GM19193 (cell line): ENCODE data around the gene NOD2.

Experiments
- POLR2A ChIP-seq: IDR thresholded peaks from 4 replicates; pipeline ENCODE4 v1.6.1; 2011; ENCODE audit not compliant: insufficient read depth, insufficient read length; ENCODE audit errors: extremely low read depth

Gene NOD2

DNA sequence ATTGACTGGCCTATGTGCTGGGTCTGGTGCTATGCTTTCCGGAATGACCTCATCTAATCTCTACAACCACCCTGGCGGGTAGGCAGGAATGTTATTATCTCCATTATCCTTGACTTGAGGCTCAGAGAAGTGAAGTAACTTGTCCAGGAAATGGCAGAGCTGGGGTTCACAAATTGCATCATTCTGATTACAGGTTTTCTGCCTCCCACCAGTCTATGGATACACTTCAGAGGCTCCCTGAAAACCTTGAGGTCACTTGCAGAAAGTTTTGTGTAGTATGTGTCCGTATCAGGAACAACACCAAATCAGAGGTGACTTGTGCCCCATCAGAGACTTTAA is 19.1 kb downstream of the NOD2 start:
- no peak for TF ChIP-seq POLR2A

GRCh38 chr16:50712956-50713355 is 19.6 kb downstream of the NOD2 start:
- no peak for TF ChIP-seq POLR2A

DNA sequence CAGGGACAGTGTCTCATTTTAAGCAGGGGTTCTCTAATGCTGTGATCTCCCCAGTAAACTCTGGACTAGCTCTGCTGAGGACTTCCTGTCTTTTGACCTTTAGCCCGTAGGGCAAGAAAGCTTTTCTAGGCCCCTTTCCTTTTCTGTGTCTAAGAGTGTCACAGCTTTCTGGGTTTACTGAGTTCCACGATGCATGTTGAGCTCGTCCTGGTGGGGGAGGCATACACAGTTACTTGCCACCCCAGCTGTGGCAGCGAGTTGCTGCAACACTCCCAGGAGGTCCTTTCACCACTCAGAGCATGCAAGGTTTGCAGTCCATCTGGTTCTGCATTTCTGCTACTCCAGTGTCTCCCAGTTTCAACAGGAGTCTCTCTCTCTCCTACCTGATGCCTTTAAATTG is 23.7 kb downstream of the NOD2 start:
- no peak for TF ChIP-seq POLR2A

DNA sequence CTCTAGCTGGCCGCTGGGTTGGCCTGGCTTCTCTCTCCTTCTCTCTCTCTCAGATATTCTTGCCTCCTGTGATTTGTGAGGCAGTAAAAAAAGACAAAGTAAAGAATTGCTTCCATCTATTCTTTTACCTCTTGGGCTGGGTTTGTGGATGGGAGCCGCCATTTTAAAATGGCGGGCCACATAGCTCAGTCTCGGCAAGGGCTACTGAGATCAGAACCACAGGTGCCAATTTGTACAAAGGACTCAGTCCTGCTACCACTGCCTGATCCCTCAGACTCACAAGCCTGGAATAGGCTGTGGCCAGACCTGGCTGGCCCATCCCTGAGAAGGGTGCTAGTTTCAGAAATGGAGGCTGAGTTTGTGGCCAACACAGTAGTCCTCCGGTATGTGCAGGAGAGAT is 24.1 kb downstream of the NOD2 start:
- no peak for TF ChIP-seq POLR2A

DNA sequence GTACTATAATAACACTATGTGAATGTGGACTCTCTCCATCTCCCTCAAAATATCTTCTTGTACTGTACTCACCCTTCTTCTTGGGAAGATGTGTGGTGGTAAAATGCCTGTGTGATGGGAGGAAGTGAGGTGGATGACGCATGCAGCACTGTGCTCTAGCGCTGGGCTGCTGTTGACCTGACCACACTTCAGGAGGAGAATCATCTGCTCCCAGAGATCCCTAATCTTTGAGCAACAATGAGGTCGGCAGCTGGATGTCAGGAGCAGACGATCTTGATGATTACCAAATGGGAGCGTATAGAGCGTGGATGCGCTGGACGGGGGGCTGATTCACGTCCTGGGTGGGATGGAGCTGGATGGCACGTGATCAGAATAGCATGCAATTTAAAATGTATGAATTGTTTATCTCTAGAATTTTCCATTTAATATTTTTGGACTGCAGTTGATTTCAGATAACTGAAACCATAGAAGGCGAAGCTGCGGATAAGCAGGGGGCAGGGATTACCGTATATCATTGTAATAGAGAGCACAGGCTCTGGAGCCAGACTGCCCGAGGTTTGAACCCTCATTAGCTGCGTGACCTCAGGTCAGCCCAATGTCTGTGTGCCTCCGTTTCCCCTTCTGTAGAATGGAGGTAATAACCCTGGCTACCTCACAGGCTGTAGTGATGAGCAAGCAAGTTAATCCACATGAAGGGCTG is 24.8 kb downstream of the NOD2 start:
- no peak for TF ChIP-seq POLR2A

- no peak for TF ChIP-seq POLR2A
These were observed 25.5 kb downstream of the NOD2 start for GRCh38 chr16:50718761-50719400.

GRCh38 chr16:50719401-50720337 is 26.3 kb downstream of the NOD2 start:
- TF ChIP-seq POLR2A, result no peak

GRCh38 chr16:50721549-50722404 is 28.4 kb downstream of the NOD2 start:
- no peak for TF ChIP-seq POLR2A

DNA sequence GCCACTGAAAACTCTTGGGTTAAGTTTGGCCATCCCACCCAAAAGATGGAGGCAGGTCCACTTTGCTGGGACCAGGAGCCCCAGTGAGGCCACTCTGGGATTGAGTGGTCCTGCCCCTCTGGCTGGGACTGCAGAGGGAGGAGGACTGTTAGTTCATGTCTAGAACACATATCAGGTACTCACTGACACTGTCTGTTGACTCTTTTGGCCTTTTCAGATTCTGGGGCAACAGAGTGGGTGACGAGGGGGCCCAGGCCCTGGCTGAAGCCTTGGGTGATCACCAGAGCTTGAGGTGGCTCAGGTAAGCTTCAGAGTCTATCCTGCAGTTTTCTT is 29.0 kb downstream of the NOD2 start:
- no peak for TF ChIP-seq POLR2A

DNA sequence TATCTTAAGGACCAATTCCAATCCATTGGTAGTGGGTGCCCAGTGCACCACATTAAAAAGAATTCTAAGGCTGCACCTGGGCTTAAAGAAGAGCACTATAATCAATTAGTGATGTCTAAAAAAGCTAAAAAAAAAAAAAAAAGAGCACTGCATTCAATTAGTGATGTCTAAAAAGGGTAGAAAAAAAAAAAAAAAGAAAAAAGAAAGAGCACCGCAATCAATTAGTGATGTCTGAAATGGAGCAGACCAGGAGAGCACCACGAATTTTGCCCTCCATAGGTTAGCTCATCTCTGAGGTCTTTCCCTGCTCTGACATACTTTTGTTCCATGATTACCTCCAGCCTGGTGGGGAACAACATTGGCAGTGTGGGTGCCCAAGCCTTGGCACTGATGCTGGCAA is 29.6 kb downstream of the NOD2 start:
- no peak for TF ChIP-seq POLR2A

GRCh38 chr16:50724306-50724705 is 30.9 kb downstream of the NOD2 start:
- TF ChIP-seq POLR2A, result no peak

GRCh38 chr16:50731130-50731988 is 38.0 kb downstream of the NOD2 start:
- TF ChIP-seq POLR2A, result no peak

DNA sequence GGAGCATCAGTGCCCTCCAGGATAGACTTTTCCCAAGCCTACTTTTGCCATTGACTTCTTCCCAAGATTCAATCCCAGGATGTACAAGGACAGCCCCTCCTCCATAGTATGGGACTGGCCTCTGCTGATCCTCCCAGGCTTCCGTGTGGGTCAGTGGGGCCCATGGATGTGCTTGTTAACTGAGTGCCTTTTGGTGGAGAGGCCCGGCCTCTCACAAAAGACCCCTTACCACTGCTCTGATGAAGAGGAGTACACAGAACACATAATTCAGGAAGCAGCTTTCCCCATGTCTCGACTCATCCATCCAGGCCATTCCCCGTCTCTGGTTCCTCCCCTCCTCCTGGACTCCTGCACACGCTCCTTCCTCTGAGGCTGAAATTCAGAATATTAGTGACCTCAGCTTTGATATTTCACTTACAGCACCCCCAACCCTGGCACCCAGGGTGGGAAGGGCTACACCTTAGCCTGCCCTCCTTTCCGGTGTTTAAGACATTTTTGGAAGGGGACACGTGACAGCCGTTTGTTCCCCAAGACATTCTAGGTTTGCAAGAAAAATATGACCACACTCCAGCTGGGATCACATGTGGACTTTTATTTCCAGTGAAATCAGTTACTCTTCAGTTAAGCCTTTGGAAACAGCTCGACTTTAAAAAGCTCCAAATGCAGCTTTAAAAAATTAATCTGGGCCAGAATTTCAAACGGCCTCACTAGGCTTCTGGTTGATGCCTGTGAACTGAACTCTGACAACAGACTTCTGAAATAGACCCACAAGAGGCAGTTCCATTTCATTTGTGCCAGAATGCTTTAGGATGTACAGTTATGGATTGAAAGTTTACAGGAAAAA is 38.8 kb downstream of the NOD2 start:
- TF ChIP-seq POLR2A, result no peak
